Breast epithelium (tissue), 3 donors: ENCODE data around the gene EHD4.

ENCODE experiments used
- CTCF ChIP-seq, 3 donors: fragments of 450-650 bp; IDR thresholded peaks; one replicate each; pipeline ENCODE4 v1.5.1; 2016 to 2017; ENCODE audit warnings: antibody characterized with exemption in 3 of 3, mild to moderate bottlenecking in 3 of 3, moderate library complexity in 3 of 3
- POLR2A ChIP-seq: fragments of 450-650 bp; IDR thresholded peaks from one replicate; pipeline ENCODE4 v1.6.1; 2016; ENCODE audit warnings: antibody characterized with exemption, mild to moderate bottlenecking, moderate library complexity
- POLR2AphosphoS5 ChIP-seq, 3 donors: sonication (generic); formaldehyde crosslinking; IDR thresholded peaks; one replicate each; pipeline ENCODE4 v1.6.1; 2017; ENCODE audit warnings: antibody characterized with exemption in 3 of 3

GRCh38 chr15:41967506-41968206, 4.7 kb downstream of the EHD4 start:
- TF ChIP-seq CTCF (IDR thresholded peaks at IDR 0.05): no peak
- no peak for TF ChIP-seq POLR2A
- TF ChIP-seq POLR2AphosphoS5 (IDR thresholded peaks at IDR 0.05): peak in 2 of 3 donors; percentile 19
